GM10266 (cell line): ENCODE results near the gene OTUB2.

ENCODE experiments used
- DNase-seq: peaks from one replicate; pipeline ENCODE4 v3.0.0; 2012; ENCODE audit errors: extremely low spot score
- TF ChIP-seq, protein P1 (sequence below): IDR thresholded peaks from 2 replicates; pipeline ENCODE4 v1.5.1; 2012; ENCODE audit warnings: mild to moderate bottlenecking, low read depth; ENCODE audit not compliant: control insufficient read depth, insufficient read depth; ENCODE audit errors: missing control alignments

The OTUB2 gene

DNA sequence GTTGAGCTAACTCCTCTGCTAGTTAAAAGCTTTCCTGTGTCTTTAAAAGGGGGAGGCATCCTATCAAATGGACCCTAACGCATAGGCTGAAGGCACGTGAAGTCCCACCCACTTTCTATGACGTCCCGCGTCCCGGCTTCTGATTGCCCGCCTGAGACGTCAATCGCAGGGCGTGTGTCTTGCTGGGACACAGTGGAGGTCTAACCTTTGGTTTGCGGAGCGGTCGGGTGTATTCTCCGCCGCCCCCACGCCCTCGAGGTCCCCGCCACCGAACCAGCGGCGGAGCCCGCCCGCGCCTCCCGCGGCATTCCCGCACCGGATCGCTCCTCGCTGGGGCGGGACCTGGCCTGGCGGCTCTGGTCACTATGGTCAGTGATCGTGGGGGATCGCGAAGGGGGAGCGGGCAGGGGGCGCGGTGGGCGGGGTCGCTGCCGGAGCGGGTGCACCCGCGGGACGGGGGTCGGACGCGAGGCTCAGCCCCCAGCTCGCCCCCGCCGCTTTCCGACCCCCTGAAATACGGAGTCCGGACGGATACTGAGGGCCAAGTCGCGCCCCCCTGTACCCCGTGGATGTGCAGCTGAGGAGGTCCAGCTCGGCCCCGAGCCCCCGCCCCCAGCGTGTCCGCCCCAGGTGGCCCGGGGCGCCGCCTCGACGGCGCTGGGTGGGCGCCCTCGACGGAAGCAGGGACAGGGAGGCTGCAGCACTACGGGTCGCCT, at the start of gene OTUB2:
OTUB2 (plus strand) TSS at position 168 of the 716 bp plus-strand sequence; CDS start at position 366, 198 bp downstream.
- DNase-seq: peak; percentile 100
- TF ChIP-seq, protein P1, sequence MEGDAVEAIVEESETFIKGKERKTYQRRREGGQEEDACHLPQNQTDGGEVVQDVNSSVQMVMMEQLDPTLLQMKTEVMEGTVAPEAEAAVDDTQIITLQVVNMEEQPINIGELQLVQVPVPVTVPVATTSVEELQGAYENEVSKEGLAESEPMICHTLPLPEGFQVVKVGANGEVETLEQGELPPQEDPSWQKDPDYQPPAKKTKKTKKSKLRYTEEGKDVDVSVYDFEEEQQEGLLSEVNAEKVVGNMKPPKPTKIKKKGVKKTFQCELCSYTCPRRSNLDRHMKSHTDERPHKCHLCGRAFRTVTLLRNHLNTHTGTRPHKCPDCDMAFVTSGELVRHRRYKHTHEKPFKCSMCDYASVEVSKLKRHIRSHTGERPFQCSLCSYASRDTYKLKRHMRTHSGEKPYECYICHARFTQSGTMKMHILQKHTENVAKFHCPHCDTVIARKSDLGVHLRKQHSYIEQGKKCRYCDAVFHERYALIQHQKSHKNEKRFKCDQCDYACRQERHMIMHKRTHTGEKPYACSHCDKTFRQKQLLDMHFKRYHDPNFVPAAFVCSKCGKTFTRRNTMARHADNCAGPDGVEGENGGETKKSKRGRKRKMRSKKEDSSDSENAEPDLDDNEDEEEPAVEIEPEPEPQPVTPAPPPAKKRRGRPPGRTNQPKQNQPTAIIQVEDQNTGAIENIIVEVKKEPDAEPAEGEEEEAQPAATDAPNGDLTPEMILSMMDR: no peak

DNA sequence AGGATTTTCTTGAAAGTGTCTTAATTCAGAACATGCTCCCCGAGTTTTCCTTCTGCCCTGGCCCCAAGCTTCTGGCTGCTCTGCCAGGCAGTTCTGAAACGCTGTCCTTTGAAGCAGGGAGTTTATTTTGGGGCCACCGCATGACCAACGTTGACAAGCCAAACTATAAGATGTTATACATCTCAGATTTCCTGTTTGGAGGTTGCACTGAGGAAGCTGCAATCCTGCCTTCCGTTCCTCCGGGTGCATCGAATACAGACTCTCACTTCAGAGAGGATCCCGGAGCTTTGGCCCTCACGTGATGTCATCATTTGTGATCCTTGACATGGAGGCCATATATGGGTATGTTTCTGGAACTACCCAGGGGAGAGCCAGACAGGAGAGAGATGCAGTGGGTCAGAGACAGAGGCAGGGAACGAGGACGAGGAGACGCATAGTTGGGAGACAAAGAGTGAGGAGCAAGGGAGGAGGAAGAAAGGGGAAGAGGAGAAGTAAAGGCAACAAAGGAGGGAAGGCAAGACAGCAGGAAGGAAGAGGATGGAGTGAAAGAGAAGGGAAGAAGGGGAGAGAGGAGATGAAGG, 49.6 kb upstream of the OTUB2 start, which contains the start of gene ASB2:
ASB2 (minus strand) TSS at position 94 of the 581 bp plus-strand sequence. CDS start 12,031 bp downstream, outside the sequence.
- TF ChIP-seq, protein P1: no peak
- no peak for DNase-seq

DNA sequence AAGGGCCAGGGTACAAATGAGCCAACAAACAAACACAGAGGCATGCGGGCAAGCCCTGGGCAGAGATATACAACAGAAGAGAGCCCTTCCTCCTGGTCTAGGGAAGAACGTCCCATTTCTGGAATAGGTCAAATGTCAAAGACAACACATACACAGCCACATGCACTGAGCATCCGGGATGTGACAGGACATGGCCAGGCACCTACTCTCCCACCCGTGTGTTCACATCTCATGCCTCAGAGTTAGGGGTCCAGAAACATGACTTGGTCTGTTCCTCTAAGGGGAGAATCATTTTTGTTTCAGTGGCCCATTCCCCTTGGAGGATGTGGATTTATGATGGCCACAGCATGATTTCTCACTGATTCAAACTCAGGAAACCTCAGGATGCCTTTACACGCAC, 49.0 kb upstream of the OTUB2 start:
- TF ChIP-seq, protein P1: no peak
- DNase-seq: no peak

DNA sequence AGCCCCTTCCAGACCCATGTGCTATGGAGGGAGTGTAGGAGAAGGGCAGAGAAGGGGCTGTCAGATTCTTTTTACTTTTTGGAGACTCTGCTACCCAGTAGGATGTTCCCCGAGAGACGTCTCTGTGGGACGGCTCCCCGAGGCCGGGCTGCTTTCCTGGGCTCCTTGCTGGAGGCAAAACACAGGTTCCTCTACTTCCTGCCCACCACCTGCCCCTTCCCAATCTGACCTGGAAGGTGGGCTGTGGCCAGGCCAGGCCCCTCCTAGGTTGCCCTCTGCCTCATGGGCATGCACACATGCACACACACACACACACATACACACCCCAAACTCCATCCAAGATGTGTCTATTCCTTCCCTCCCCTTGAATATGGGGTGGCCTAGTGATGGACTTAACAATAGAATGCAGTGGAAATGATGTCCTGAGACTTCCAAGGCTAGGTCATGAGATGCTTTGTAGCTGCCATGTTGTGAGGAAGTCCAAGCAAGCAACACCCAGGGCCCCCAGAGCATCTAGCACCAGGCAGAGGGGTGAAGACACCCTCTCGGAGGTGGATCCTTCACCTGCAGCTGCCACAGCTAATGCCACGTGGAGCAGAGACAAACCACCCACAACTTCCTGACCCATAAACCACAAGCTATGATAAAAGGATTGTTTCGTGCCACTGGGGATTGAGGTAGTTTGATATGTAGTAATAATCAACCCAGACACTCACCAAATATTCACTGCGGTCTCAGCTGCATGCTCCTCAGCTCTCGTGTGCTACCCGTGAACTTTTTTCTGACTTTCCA, 48.2 kb upstream of the OTUB2 start:
- TF ChIP-seq, protein P1: no peak
- DNase-seq: no peak

DNA sequence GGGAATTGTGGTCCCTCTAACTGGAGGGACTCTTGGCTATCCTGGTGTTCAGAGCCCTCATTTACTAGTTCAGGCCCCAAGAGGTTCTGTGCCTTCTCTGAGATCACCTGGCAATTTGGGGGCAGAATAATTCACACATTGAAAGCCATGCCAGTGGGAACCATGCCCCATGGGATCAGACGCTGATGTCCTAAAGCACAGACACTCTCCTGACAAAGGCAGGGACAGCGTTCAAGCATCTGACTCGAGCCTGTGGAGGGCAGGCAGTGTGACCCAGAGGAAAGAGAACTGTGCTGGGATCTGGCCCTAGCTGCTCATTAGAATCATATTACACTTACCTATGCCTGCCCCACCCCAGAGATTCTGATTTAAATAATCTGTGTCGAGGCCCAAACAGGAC, 47.4 kb upstream of the OTUB2 start:
- no peak for DNase-seq
- TF ChIP-seq, protein P1: no peak

DNA sequence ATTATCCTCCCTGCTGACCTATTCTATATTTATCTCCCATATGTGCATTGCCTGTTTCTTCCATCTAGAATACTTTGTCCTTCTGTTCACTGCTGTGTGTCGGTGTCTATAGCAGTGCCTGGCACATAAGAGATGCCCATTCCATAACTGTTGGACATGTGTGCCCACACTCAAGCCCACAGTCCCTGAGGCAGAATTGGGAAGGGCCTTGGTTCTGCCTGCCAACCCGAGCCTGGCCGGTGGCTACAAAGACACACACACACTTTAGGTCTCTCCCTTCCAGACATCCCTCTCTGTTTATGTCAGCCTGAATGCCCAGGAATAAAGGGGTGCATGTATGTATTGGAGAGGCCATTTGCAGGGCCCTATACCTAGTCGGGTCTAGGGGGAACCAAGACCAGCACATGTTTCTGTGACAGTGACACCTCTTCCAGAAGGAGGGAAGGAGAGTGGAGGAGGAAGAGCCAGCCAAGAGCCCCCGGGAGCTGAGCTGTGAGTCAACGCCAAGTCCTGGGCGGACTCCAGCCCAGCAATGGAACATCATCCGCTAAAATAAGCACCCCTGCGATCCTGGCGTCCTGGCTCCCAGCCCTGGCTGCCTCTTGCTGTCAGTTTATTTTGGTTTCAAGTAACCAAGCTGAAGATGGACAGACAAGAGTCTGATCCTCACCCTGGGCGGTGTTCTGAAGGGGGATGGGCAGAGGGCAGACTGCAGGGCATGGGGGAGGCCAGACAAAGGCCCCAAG, 45.5 kb upstream of the OTUB2 start:
- no peak for DNase-seq
- TF ChIP-seq, protein P1: no peak
